A204.1 (cell line): ENCODE measurements around the gene NET1.

Experiments
- FAIRE-seq: peaks from 2 replicates; lab custom pipeline; 2012; peaks lifted over from hg19 to GRCh38; lab: Jason Lieb, UNC

NET1 gene

GRCh38 chr10:5442990-5443370 is 30.6 kb downstream of the NET1 start:
- FAIRE-seq = no peak

- FAIRE-seq = no peak
Measured at GRCh38 chr10:5443429-5443828, 31.1 kb downstream of the NET1 start.

GRCh38 chr10:5445006-5445405 is 32.6 kb downstream of the NET1 start:
- FAIRE-seq = no peak

GRCh38 chr10:5446390-5446926 is 34.1 kb downstream of the NET1 start:
- FAIRE-seq = no peak

GRCh38 chr10:5447056-5447455 is 34.7 kb downstream of the NET1 start:
- no peak for FAIRE-seq

- FAIRE-seq = no peak
Measured at GRCh38 chr10:5447611-5448071, 35.3 kb downstream of the NET1 start.

GRCh38 chr10:5448333-5449001 is 36.1 kb downstream of the NET1 start:
- FAIRE-seq = no peak

GRCh38 chr10:5449227-5449626 is 36.9 kb downstream of the NET1 start:
- FAIRE-seq = no peak

- FAIRE-seq = no peak
Measured at GRCh38 chr10:5449823-5450222, 37.5 kb downstream of the NET1 start.

GRCh38 chr10:5450605-5451384 is 38.4 kb downstream of the NET1 start:
- no peak for FAIRE-seq

GRCh38 chr10:5453749-5454489 is 41.6 kb downstream of the NET1 start:
- FAIRE-seq = no peak

GRCh38 chr10:5456563-5456962 is 44.2 kb downstream of the NET1 start:
- no peak for FAIRE-seq

GRCh38 chr10:5457741-5458140 is 45.4 kb downstream of the NET1 start:
- no peak for FAIRE-seq

- FAIRE-seq = no peak
Measured at GRCh38 chr10:5458425-5458824, 46.1 kb downstream of the NET1 start.

- no peak for FAIRE-seq
Measured at GRCh38 chr10:5458949-5459747, 46.8 kb downstream of the NET1 start.

GRCh38 chr10:5460468-5461202 is 48.3 kb downstream of the NET1 start:
- FAIRE-seq = no peak

- FAIRE-seq = no peak
Measured at GRCh38 chr10:5461203-5461588, 48.8 kb downstream of the NET1 start.

- FAIRE-seq = no peak
Measured at GRCh38 chr10:5461914-5462840, 49.8 kb downstream of the NET1 start.

GRCh38 chr10:5462841-5463293 is 50.5 kb downstream of the NET1 start:
- no peak for FAIRE-seq

- FAIRE-seq = no peak
Measured at GRCh38 chr10:5464546-5464945, 52.2 kb downstream of the NET1 start.
